HUES6 (cell line): ENCODE results near the gene MPIG6B.

ENCODE experiments used
- H3K27ac ChIP-seq: 2 replicates; pipeline ENCODE4 v1.7.0; 2013; ENCODE audit warnings: low read depth, mild to moderate bottlenecking, low read length, inconsistent platforms
- H3K27me3 ChIP-seq: 2 replicates; pipeline ENCODE4 v1.6.1; 2013; ENCODE audit warnings: low read length; ENCODE audit not compliant: control insufficient read depth, insufficient read depth
- H3K36me3 ChIP-seq: 2 replicates; pipeline ENCODE4 v1.6.1; 2013; ENCODE audit warnings: low read length; ENCODE audit not compliant: control insufficient read depth, insufficient read depth
- H3K4me1 ChIP-seq: 2 replicates; pipeline ENCODE4 v1.6.1; 2013; ENCODE audit warnings: low read length; ENCODE audit not compliant: control insufficient read depth, insufficient read depth
- H3K4me3 ChIP-seq: 2 replicates; pipeline ENCODE4 v1.5.1; 2013; ENCODE audit warnings: low read depth, low read length
- H3K9ac ChIP-seq: one replicate; pipeline ENCODE4 v1.6.1; 2013; ENCODE audit warnings: mild to moderate bottlenecking, low read length
- H3K9me3 ChIP-seq: 2 replicates; pipeline ENCODE4 v1.6.1; 2013; ENCODE audit warnings: low read depth, low read length; ENCODE audit not compliant: control insufficient read depth, insufficient read depth

Gene MPIG6B

GRCh38 chr6:31742894-31743293, 19.7 kb downstream of the MPIG6B start:
- no peak overlapping the region for H3K9ac ChIP-seq
- H3K4me3 ChIP-seq = no peak overlapping the region
- no peaks in the 10 kb centered on the region for H3K9me3 ChIP-seq
- H3K27me3 ChIP-seq = no peaks in the 10 kb centered on the region
- H3K36me3 ChIP-seq = peaks cover 44% of the 10 kb centered on the region
- peaks cover 19% of the 10 kb centered on the region for H3K4me1 ChIP-seq
- no peak overlapping the region for H3K27ac ChIP-seq

GRCh38 chr6:31744422-31744821, 21.2 kb downstream of the MPIG6B start:
- Histone ChIP-seq H3K4me3 (no peak overlapping the region), H3K9ac (no peak overlapping the region), H3K36me3 (peaks cover 49% of the 10 kb centered on the region), H3K27ac (no peak overlapping the region), H3K9me3 (no peaks in the 10 kb centered on the region), H3K4me1 (peaks cover 9% of the 10 kb centered on the region; the same call in 1 of the 2 replicates), H3K27me3 (no peaks in the 10 kb centered on the region)

DNA sequence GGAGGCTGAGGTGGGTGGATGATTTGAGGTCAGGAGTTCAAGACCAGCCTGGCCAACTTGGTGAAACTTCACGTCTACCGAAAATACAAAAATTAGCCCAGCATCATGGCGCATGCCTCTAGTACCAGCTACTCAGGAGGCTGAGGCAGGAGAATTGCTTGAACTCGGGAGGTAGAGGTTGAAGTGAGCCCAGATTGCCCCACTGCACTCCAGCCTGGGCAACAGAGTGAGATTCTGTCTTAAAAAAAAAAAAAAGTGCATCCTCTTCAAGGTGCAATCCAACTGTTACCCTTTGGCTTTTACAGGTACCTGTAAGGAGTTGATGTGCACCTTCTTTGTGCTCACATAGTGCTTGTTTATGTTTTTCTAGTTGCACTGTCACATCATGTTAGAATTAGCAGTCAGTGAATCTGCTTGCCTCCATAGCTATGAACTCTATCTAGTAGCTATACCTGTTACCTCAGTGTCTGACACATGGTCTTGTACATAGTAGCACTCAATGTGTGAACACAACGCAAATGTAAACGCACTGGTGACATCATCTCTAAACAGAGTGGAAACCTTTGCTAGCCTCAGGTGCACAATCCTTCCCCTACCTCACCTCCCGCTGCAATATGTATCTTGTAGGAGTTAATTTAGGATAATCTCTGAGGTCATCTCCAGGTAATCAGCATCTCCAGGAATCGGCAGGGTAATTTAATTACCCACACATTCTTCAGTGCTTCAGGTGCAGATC, 26.3 kb downstream of the MPIG6B start:
- Histone ChIP-seq H3K36me3 (peaks cover 37% of the 10 kb centered on the region), H3K4me3 (no peak overlapping the region), H3K9ac (no peak overlapping the region), H3K4me1 (no peaks in the 10 kb centered on the region), H3K27ac (no peak overlapping the region), H3K27me3 (no peaks in the 10 kb centered on the region), H3K9me3 (no peaks in the 10 kb centered on the region)

DNA sequence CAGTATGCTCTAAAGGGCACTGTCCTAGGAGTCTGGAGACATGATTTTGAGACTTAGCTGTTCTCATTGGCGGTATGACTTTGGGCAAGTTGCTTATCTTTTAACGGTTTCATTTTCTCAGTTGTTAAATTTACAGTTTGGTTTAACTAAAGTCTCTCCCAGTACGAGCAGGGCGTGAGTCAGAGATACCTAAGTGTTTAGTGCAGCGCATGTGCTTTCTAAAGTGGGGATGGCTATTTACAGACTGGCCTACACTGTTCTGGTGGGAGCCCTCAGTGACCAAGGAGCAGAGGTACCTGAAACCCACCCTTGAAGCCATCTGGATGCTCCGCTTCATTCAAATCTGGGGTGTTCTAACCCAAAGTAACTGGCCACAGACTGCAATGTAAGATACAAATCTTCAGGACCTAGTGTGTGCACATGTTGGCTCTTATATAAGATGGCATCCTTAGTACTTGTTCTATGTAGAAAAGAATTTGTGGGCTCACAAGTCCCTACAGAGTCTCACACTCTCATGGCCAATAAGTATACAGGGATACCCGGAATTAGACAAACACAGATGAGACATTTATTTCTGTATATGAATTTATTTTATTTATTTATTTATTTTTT, 27.3 kb downstream of the MPIG6B start:
- H3K4me1 ChIP-seq = no peaks in the 10 kb centered on the region
- no peaks in the 10 kb centered on the region for H3K9me3 ChIP-seq
- H3K36me3 ChIP-seq = peaks cover 32% of the 10 kb centered on the region
- H3K4me3 ChIP-seq = no peak overlapping the region
- no peak overlapping the region for H3K27ac ChIP-seq
- no peak overlapping the region for H3K9ac ChIP-seq
- no peaks in the 10 kb centered on the region for H3K27me3 ChIP-seq

DNA sequence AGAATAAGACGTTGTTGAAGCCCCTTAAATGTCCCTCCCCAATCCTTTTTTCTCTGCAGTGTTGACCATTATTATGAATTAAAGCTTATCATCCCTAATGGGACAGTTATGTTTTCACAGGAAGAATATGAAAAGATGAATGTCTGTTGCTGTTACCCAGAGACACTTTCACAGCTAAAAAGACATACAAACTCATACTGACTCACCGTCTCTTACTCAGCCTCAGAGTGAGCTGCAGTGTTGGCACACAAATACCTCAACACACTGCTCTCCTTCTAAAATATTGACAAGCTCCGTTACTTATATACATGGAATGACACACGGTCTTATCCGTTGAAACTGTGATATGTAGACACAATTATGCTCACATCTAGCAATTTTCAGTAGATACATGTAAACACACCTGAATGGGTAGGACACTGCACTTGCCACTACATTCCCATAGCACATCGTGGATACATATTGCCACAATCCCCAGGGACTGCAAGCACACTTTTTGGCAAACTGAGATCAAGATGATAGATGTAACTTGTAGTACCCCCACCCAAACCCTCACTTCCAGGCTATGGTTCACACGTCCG, 29.7 kb downstream of the MPIG6B start:
- Histone ChIP-seq H3K4me3 (no peak overlapping the region), H3K4me1 (no peaks in the 10 kb centered on the region), H3K27ac (no peak overlapping the region), H3K27me3 (no peaks in the 10 kb centered on the region), H3K9ac (no peak overlapping the region), H3K36me3 (peaks cover 24% of the 10 kb centered on the region), H3K9me3 (no peaks in the 10 kb centered on the region)

DNA sequence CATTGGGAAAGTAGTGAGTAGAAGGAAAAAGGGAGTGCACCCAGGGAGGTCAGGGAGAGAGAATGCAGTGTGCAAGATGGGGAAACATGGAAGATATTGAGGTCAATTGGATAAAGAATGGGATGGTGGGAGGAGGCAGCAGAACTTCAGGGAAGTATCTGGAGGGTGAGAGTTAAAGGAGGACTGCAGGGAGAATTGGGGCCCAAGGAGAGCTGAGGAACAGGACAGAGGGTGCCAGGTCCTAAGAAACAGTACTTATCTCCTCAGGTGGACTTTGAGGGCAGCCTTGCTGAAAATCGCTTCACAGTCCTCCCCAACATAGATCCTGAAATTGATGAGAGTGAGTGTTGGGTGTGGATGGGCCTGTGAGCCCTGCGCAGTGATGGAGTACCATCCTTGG, 35.1 kb downstream of the MPIG6B start:
- Histone ChIP-seq H3K9ac (no peak overlapping the region), H3K9me3 (no peaks in the 10 kb centered on the region)

DNA sequence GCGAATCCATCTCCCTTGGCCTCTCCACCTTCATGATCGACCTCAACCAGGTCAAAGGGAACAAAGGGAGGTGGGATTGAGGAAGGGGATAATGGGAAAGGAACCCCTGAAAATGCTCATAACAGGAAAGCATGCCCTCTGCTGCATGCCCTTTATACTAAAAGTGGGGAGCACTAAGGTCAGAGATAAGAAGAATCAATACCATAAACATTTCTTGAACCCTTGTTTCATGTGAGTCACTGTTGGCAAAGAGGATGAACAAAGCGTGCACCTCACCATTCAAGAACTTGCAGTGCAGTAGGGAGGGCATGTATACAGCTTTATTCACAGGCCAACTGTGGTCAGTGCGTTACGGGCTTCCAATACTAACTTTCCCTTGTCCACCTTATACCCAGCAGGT, 37.6 kb downstream of the MPIG6B start:
- Histone ChIP-seq H3K27ac (no peak overlapping the region), H3K4me3 (no peak overlapping the region), H3K9ac (no peak overlapping the region), H3K27me3 (no peaks in the 10 kb centered on the region), H3K4me1 (peaks cover 4% of the 10 kb centered on the region; the same call in 1 of the 2 replicates), H3K9me3 (no peaks in the 10 kb centered on the region), H3K36me3 (peaks cover 56% of the 10 kb centered on the region)

More for the DNA sequence above, 35.1 kb downstream of the MPIG6B start:
- peaks cover 52% of the 10 kb centered on the region for H3K36me3 ChIP-seq
- peaks cover 2% of the 10 kb centered on the region; the same call in 1 of the 2 replicates for H3K4me1 ChIP-seq
- no peak overlapping the region for H3K4me3 ChIP-seq
- no peak overlapping the region for H3K27ac ChIP-seq
- no peaks in the 10 kb centered on the region for H3K27me3 ChIP-seq

GRCh38 chr6:31761343-31761742, 38.2 kb downstream of the MPIG6B start:
- H3K27ac ChIP-seq = no peak overlapping the region
- peaks cover 56% of the 10 kb centered on the region for H3K36me3 ChIP-seq
- H3K9me3 ChIP-seq = no peaks in the 10 kb centered on the region
- no peaks in the 10 kb centered on the region for H3K27me3 ChIP-seq
- no peak overlapping the region for H3K9ac ChIP-seq
- no peak overlapping the region for H3K4me3 ChIP-seq
- peaks cover 8% of the 10 kb centered on the region; the same call in 1 of the 2 replicates for H3K4me1 ChIP-seq

DNA sequence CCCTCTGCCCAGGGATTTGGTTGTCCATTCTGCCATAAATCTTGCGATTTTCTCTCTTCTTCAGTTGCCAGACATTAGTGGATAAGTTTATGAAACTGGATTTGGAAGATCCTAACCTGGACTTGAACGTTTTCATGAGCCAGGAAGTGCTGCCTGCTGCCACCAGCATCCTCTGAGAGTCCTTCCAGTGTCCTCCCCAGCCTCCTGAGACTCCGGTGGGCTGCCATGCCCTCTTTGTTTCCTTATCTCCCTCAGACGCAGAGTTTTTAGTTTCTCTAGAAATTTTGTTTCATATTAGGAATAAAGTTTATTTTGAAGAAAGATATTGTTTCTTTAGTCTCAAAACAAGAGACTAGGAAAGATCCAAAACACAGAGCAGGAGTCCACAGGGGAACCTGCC, 39.2 kb downstream of the MPIG6B start, which contains the start of gene SAPCD1:
Gene SAPCD1 (plus strand): TSS at position 301 of the 400 bp plus-strand sequence. CDS start 399 bp downstream, outside the sequence.
- H3K36me3 ChIP-seq = peaks cover 56% of the 10 kb centered on the region
- no peak within 1 kb of the TSS for H3K27ac ChIP-seq
- H3K9me3 ChIP-seq = no peaks in the 10 kb centered on the region
- no peak within 1 kb of the TSS for H3K9ac ChIP-seq
- no peak within 1 kb of the TSS for H3K4me3 ChIP-seq
- peaks cover 10% of the 10 kb centered on the region; the same call in 1 of the 2 replicates for H3K4me1 ChIP-seq
- no peaks in the 10 kb centered on the region for H3K27me3 ChIP-seq

GRCh38 chr6:31762878-31763618, 39.9 kb downstream of the MPIG6B start:
- no peak overlapping the region for H3K27ac ChIP-seq
- H3K4me1 ChIP-seq = peaks cover 10% of the 10 kb centered on the region; the same call in 1 of the 2 replicates
- peaks cover 52% of the 10 kb centered on the region for H3K36me3 ChIP-seq
- H3K9me3 ChIP-seq = no peaks in the 10 kb centered on the region
- no peak overlapping the region for H3K9ac ChIP-seq
- H3K4me3 ChIP-seq = no peak overlapping the region
- H3K27me3 ChIP-seq = no peaks in the 10 kb centered on the region
